Measurements from ENCODE around the gene COL4A4. TPM values are rescaled to one million over a fixed set of nuclear protein-coding genes. Genes with fewer than 3 reads are reported as not detected.

The COL4A4 gene
- total RNA-seq: 8.9 TPM
- long read RNA-seq, partial matches to known transcripts: 1 of 10 reads
- long read RNA-seq, other reads (novel, unspliced or antisense): 9 of 10 reads

GRCh38 chr2:227163998-227164762 lies at the start of gene COL4A4, which contains the start of gene COL4A3:
TSS of gene COL4A4 (minus strand) at chr2:227164205. CDS start at chr2:227147483, 16,722 bp downstream.
TSS of gene COL4A3 (plus strand) at chr2:227164624. CDS start at chr2:227164727, 103 bp downstream.
- Histone ChIP-seq H3K9me3 (replicated peaks) (peaks cover 9% of the 10 kb centered on the region), H3K27me3 (ENCODE audit: low read depth) (peaks cover 12% of the 10 kb centered on the region), H3K4me1 (peaks cover 28% of the 10 kb centered on the region), H3K27ac (replicated peaks) (peak within 1 kb of the TSS; percentile 87), H3K4me3 (peak within 1 kb of the TSS; percentile 88), H3K36me3 (no peaks in the 10 kb centered on the region)
- no peak for TF ChIP-seq CTCF (IDR thresholded peaks at IDR 0.05; ENCODE audit: borderline replicate concordance)
- intact Hi-C loops (cut with micrococcal nuclease): no loop called here
- DNase-seq: peak; percentile 78

- TF ChIP-seq CTCF (IDR thresholded peaks at IDR 0.05; ENCODE audit: borderline replicate concordance): no peak
- intact Hi-C loops (cut with micrococcal nuclease): no loop called here
- no peaks in the 10 kb centered on the region for H3K9me3 ChIP-seq (replicated peaks)
- no peaks in the 10 kb centered on the region for H3K27me3 ChIP-seq (ENCODE audit: low read depth)
- no peak overlapping the region for H3K27ac ChIP-seq (replicated peaks)
- DNase-seq: no peak
- no peak overlapping the region for H3K4me3 ChIP-seq
- no peaks in the 10 kb centered on the region for H3K36me3 ChIP-seq
- H3K4me1 ChIP-seq: peaks cover 3% of the 10 kb centered on the region
These were observed 43.6 kb upstream of the COL4A4 start for GRCh38 chr2:227207573-227207972.

- Histone ChIP-seq H3K9me3 (replicated peaks) (no peaks in the 10 kb centered on the region), H3K27ac (replicated peaks) (no peak overlapping the region), H3K4me1 (no peaks in the 10 kb centered on the region), H3K27me3 (ENCODE audit: low read depth) (no peaks in the 10 kb centered on the region), H3K36me3 (no peaks in the 10 kb centered on the region), H3K4me3 (no peak overlapping the region)
- no peak for DNase-seq
- TF ChIP-seq CTCF (IDR thresholded peaks at IDR 0.05; ENCODE audit: borderline replicate concordance): no peak
- intact Hi-C loops (cut with micrococcal nuclease): no loop called here
These were observed 42.4 kb upstream of the COL4A4 start for GRCh38 chr2:227206406-227206805.

GRCh38 chr2:227205701-227206100 lies 41.7 kb upstream of the COL4A4 start:
- no peak for DNase-seq
- Histone ChIP-seq H3K36me3 (no peaks in the 10 kb centered on the region), H3K4me3 (no peak overlapping the region), H3K27ac (replicated peaks) (no peak overlapping the region), H3K9me3 (replicated peaks) (no peaks in the 10 kb centered on the region), H3K4me1 (no peaks in the 10 kb centered on the region), H3K27me3 (ENCODE audit: low read depth) (no peaks in the 10 kb centered on the region)
- no peak for TF ChIP-seq CTCF (IDR thresholded peaks at IDR 0.05; ENCODE audit: borderline replicate concordance)
- intact Hi-C loops (cut with micrococcal nuclease): no loop called here

- H3K36me3 ChIP-seq: no peaks in the 10 kb centered on the region
- intact Hi-C loops (cut with micrococcal nuclease): no loop called here
- H3K27me3 ChIP-seq (ENCODE audit: low read depth): no peaks in the 10 kb centered on the region
- H3K9me3 ChIP-seq (replicated peaks): no peaks in the 10 kb centered on the region
- no peak overlapping the region for H3K4me3 ChIP-seq
- TF ChIP-seq CTCF (IDR thresholded peaks at IDR 0.05; ENCODE audit: borderline replicate concordance): no peak
- no peak for DNase-seq
- H3K4me1 ChIP-seq: no peaks in the 10 kb centered on the region
- no peak overlapping the region for H3K27ac ChIP-seq (replicated peaks)
These were observed 40.4 kb upstream of the COL4A4 start for GRCh38 chr2:227204452-227204851.

Measured in left ventricle myocardium inferior (tissue), 1 donor.